K562 (cell line): Measurements from ENCODE around the gene ST6GAL1. TPM values are rescaled to one million over a fixed set of nuclear protein-coding genes. Genes with fewer than 3 reads are reported as not detected.

Source experiments
- CEBPG ChIP-seq, 3 experiments: fragments of 200-800 bp in 1 of 3; sonication (Bioruptor generic) in 1 of 3; sonication (generic) in 1 of 3; formaldehyde crosslinking in 1 of 3; IDR thresholded peaks in 2 of 3; conservative IDR thresholded peaks in 1 of 3; 2 replicates each; pipeline versions ENCODE4 v1.6.1 to v1.8.0; 2016 to 2022; ENCODE audit warnings: missing compliant biosample characterization in 2 of 3, missing genetic modification characterization in 2 of 3, mild to moderate bottlenecking in 1 of 3, missing genetic modification reagents in 1 of 3
- CXXC5 ChIP-seq: fragments of 250-450 bp; sonication (Bioruptor Pico); IDR thresholded peaks from 2 replicates; pipeline ENCODE4 v1.8.0; 2022; ENCODE audit warnings: inconsistent platforms, mild to moderate bottlenecking, moderate library complexity
- ETV5 ChIP-seq: sonication (generic); formaldehyde crosslinking; IDR thresholded peaks from 2 replicates; pipeline ENCODE4 v1.4.0; 2020; ENCODE audit warnings: low read depth, mild to moderate bottlenecking, missing genetic modification reagents
- L3MBTL2 ChIP-seq: fragments of 450-650 bp; IDR thresholded peaks from 2 replicates; pipeline ENCODE4 v1.6.1; 2016; ENCODE audit warnings: mild to moderate bottlenecking, moderate library complexity
- MTA3 ChIP-seq: fragments of 450-650 bp; formaldehyde crosslinking; IDR thresholded peaks from 2 replicates; pipeline ENCODE4 v1.6.1; 2017; ENCODE audit warnings: mild to moderate bottlenecking, borderline replicate concordance
- NCOA6 ChIP-seq: fragments of 450-650 bp; IDR thresholded peaks from 2 replicates; pipeline ENCODE4 v1.6.1; 2017; ENCODE audit warnings: mild to moderate bottlenecking
- POLR2G ChIP-seq: fragments of 200-400 bp; formaldehyde crosslinking; IDR thresholded peaks from 2 replicates; pipeline ENCODE4 v1.6.1; 2017; ENCODE audit warnings: low read depth, mild to moderate bottlenecking, antibody characterized with exemption, low read length, moderate library complexity
- PTRF ChIP-seq: fragments of 450-650 bp; IDR thresholded peaks from 2 replicates; pipeline ENCODE4 v1.6.1; 2016; ENCODE audit warnings: mild to moderate bottlenecking, missing genetic modification characterization, missing compliant biosample characterization
- RCOR1 ChIP-seq, 2 experiments: IDR thresholded peaks; 2 replicates each; pipeline ENCODE4 v1.6.1; 2012; ENCODE audit warnings: low read depth in 2 of 2, low read length in 2 of 2, borderline replicate concordance in 1 of 2, improper control_type of control experiment in 1 of 2
- SMARCA5 ChIP-seq: fragments of 450-650 bp; IDR thresholded peaks from 2 replicates; pipeline ENCODE4 v1.6.1; 2016
- polyA plus RNA-seq, 8 experiments: library from polyadenylated mRNA; depleted of rRNA in 4 of 8; stranded (reverse) in 5 of 8; unstranded in 3 of 8; fragments of >200 nt; fragmentation: Nextera tagmentation in 2 of 8; fragmentation: Illumina TruSeq in 1 of 8; extraction: Ambion mirVana in 2 of 8; extraction: Trizol in 1 of 8; gene quantifications; 2 replicates each; pipeline versions ENCODE4 v1.2.1 to v1.2.3, GENCODE V29; 2011 to 2014; ENCODE audit warnings: inconsistent platforms in 1 of 8, missing spikeins in 1 of 8
- total RNA-seq, 7 experiments: library from RNA; depleted of rRNA in 6 of 7; stranded (reverse); fragments of >200 nt in 6 of 7; fragmentation: Illumina TruSeq in 2 of 7; extraction: Trizol in 2 of 7; gene quantifications; 2 replicates each; pipeline versions ENCODE4 v1.2.1 to v1.2.3, GENCODE V29; 2011 to 2021; ENCODE audit warnings: low replicate concordance in 1 of 7
- TF ChIP-seq, protein P1 (sequence below): sonication (generic); formaldehyde crosslinking; IDR thresholded peaks from 2 replicates; pipeline ENCODE4 v1.4.0; 2020; ENCODE audit warnings: mild to moderate bottlenecking, missing genetic modification reagents

The ST6GAL1 gene
- total and polyA plus RNA-seq, 9 of the 15 experiments (the other 6 are each of a cell fraction or from before 2014, with no cell fraction given): 31.9 to 145 (median 71.0) TPM

DNA sequence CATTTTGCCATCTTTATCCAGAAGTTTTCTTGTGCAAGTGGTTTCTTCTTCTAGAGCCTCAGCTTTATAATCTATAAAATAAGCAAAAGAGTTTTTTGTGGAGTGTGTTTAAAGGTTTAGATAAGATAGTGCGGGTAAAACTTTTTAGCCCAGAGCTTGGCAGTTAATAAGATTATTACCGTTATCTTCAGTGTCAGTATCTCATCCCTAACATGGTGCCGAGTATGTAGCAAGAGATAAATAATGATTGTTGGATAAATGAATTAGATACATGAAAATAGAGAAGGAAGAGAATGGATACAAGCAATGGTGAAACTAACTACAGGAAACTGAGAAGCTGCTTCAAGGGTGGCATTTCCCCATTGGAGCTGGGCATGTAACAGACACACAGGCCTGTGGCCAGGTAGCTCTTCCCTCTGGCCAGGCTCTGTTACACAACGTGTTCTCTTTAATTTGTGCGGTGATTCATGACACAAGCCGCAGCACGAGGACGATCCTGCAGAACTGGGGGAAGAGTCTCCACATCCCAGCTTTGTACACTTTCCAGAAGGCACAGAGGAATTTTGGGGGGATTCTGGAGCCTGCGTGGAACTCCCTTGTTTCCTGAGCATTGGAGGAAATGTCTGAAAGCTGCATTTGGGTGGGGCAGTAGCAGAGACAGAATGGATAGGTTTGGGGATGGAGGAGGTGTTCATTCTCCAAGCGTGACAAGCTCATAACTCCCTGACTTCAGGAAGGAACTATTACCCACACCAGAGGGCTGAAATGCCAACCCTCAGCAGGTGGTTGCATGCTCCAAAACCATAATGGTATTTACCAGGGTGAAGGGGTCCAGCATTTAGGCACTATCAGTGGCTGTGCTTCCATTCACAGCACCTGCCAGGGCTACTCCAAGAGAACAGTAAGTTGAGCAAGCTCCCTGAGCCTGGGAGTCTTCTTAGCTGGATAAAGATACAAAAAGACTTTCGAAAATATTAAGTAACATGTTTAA is 14.2 kb upstream of the ST6GAL1 start (continued):
- TF ChIP-seq CEBPG (CRISPR knock-in tag; IDR thresholded peaks at IDR 0.05) (no peak), CEBPG (tag; conservative IDR thresholded peaks at IDR 0.05 in 1 of 2, IDR thresholded peaks at IDR 0.05 in 1 of 2) (peak in 1 of 2 experiments; percentile 42; a peak in 1 of 4 replicates), RCOR1 (IDR thresholded peaks at IDR 0.05; ENCODE audit: borderline replicate concordance in 1 of 2, low read depth in 2 of 2, low read length in 2 of 2) (0 out of 4 replicates have a peak, but pooled peaks of 1 of the 2 experiments have one; percentile 4), POLR2G (no peak), CXXC5 (CRISPR knock-in tag) (0 out of 2 replicates have a peak, but pooled peaks have one; percentile 7), ETV5 (peak; percentile 23; the same call in 1 of the 2 replicates), MTA3 (0 out of 2 replicates have a peak, but pooled peaks have one; percentile 27), NCOA6 (0 out of 2 replicates have a peak, but pooled peaks have one; percentile 21), SMARCA5 (no peak), PTRF (tag) (no peak), L3MBTL2 (peak; percentile 52; the same call in 1 of the 2 replicates)
- TF ChIP-seq, protein P1, sequence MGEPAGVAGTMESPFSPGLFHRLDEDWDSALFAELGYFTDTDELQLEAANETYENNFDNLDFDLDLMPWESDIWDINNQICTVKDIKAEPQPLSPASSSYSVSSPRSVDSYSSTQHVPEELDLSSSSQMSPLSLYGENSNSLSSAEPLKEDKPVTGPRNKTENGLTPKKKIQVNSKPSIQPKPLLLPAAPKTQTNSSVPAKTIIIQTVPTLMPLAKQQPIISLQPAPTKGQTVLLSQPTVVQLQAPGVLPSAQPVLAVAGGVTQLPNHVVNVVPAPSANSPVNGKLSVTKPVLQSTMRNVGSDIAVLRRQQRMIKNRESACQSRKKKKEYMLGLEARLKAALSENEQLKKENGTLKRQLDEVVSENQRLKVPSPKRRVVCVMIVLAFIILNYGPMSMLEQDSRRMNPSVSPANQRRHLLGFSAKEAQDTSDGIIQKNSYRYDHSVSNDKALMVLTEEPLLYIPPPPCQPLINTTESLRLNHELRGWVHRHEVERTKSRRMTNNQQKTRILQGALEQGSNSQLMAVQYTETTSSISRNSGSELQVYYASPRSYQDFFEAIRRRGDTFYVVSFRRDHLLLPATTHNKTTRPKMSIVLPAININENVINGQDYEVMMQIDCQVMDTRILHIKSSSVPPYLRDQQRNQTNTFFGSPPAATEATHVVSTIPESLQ (CRISPR knock-in tag): 0 out of 2 replicates have a peak, but pooled peaks have one; percentile 33
